ENCODE data around the gene NF2.

Gene NF2

GRCh38 chr22:29637181-29637580, 33.7 kb downstream of the NF2 start:
- H3K36me3 ChIP-seq (ENCODE audit: control insufficient read depth in 2 of 2, insufficient read depth in 2 of 2, low read length in 2 of 2): peaks cover 10 to 13% of the 10 kb centered on the region in 2 donors
- H3K9ac ChIP-seq (ENCODE audit: low read depth in 1 of 2, low read length in 2 of 2): no peak overlapping the region
- H3K27me3 ChIP-seq (ENCODE audit: control insufficient read depth in 2 of 2, insufficient read depth in 2 of 2, low read length in 2 of 2): no peaks in the 10 kb centered on the region
- no peaks in the 10 kb centered on the region for H3K9me3 ChIP-seq (ENCODE audit: control insufficient read depth in 2 of 2, low read length in 2 of 2)
- H3K4me1 ChIP-seq (ENCODE audit: control insufficient read depth in 2 of 2, insufficient read depth in 2 of 2, low read length in 2 of 2): peaks cover 4 to 5% of the 10 kb centered on the region in 2 donors
- no peak overlapping the region for H3K4me3 ChIP-seq (ENCODE audit: low read length in 2 of 2)
- H3K27ac ChIP-seq (ENCODE audit: low read depth in 2 of 2, low read length in 2 of 2): no peak overlapping the region

GRCh38 chr22:29638678-29639077, 35.2 kb downstream of the NF2 start:
- H3K36me3 ChIP-seq (ENCODE audit: control insufficient read depth in 2 of 2, insufficient read depth in 2 of 2, low read length in 2 of 2): peaks cover 12 to 16% of the 10 kb centered on the region in 2 donors
- no peaks in the 10 kb centered on the region for H3K27me3 ChIP-seq (ENCODE audit: control insufficient read depth in 2 of 2, insufficient read depth in 2 of 2, low read length in 2 of 2)

GRCh38 chr22:29639096-29639495, 35.7 kb downstream of the NF2 start:
- Histone ChIP-seq H3K4me3 (ENCODE audit: low read length in 2 of 2) (no peak overlapping the region), H3K4me1 (ENCODE audit: control insufficient read depth in 2 of 2, insufficient read depth in 2 of 2, low read length in 2 of 2) (peaks cover 4 to 5% of the 10 kb centered on the region in 2 donors), H3K9ac (ENCODE audit: low read depth in 1 of 2, low read length in 2 of 2) (no peak overlapping the region), H3K36me3 (ENCODE audit: control insufficient read depth in 2 of 2, insufficient read depth in 2 of 2, low read length in 2 of 2) (peaks cover 12 to 16% of the 10 kb centered on the region in 2 donors), H3K27me3 (ENCODE audit: control insufficient read depth in 2 of 2, insufficient read depth in 2 of 2, low read length in 2 of 2) (no peaks in the 10 kb centered on the region), H3K27ac (ENCODE audit: low read depth in 2 of 2, low read length in 2 of 2) (no peak overlapping the region), H3K9me3 (ENCODE audit: control insufficient read depth in 2 of 2, low read length in 2 of 2) (no peaks in the 10 kb centered on the region)

More at GRCh38 chr22:29638678-29639077, 35.2 kb downstream of the NF2 start:
- Histone ChIP-seq H3K27ac (ENCODE audit: low read depth in 2 of 2, low read length in 2 of 2) (no peak overlapping the region), H3K4me3 (ENCODE audit: low read length in 2 of 2) (no peak overlapping the region), H3K4me1 (ENCODE audit: control insufficient read depth in 2 of 2, insufficient read depth in 2 of 2, low read length in 2 of 2) (peaks cover 4 to 5% of the 10 kb centered on the region in 2 donors), H3K9ac (ENCODE audit: low read depth in 1 of 2, low read length in 2 of 2) (no peak overlapping the region), H3K9me3 (ENCODE audit: control insufficient read depth in 2 of 2, low read length in 2 of 2) (no peaks in the 10 kb centered on the region)

GRCh38 chr22:29641042-29641699, 37.7 kb downstream of the NF2 start:
- peaks cover 12 to 16% of the 10 kb centered on the region in 2 donors for H3K36me3 ChIP-seq (ENCODE audit: control insufficient read depth in 2 of 2, insufficient read depth in 2 of 2, low read length in 2 of 2)
- no peak overlapping the region for H3K27ac ChIP-seq (ENCODE audit: low read depth in 2 of 2, low read length in 2 of 2)
- H3K4me1 ChIP-seq (ENCODE audit: control insufficient read depth in 2 of 2, insufficient read depth in 2 of 2, low read length in 2 of 2): peaks cover 4 to 5% of the 10 kb centered on the region in 2 donors
- H3K9ac ChIP-seq (ENCODE audit: low read depth in 1 of 2, low read length in 2 of 2): no peak overlapping the region
- H3K27me3 ChIP-seq (ENCODE audit: control insufficient read depth in 2 of 2, insufficient read depth in 2 of 2, low read length in 2 of 2): no peaks in the 10 kb centered on the region
- H3K9me3 ChIP-seq (ENCODE audit: control insufficient read depth in 2 of 2, low read length in 2 of 2): no peaks in the 10 kb centered on the region
- no peak overlapping the region for H3K4me3 ChIP-seq (ENCODE audit: low read length in 2 of 2)

- Histone ChIP-seq H3K36me3 (ENCODE audit: control insufficient read depth in 2 of 2, insufficient read depth in 2 of 2, low read length in 2 of 2) (peaks cover 12 to 16% of the 10 kb centered on the region in 2 donors), H3K9me3 (ENCODE audit: control insufficient read depth in 2 of 2, low read length in 2 of 2) (no peaks in the 10 kb centered on the region), H3K4me3 (ENCODE audit: low read length in 2 of 2) (no peak overlapping the region), H3K9ac (ENCODE audit: low read depth in 1 of 2, low read length in 2 of 2) (no peak overlapping the region), H3K27ac (ENCODE audit: low read depth in 2 of 2, low read length in 2 of 2) (no peak overlapping the region), H3K4me1 (ENCODE audit: control insufficient read depth in 2 of 2, insufficient read depth in 2 of 2, low read length in 2 of 2) (peaks cover 4 to 5% of the 10 kb centered on the region in 2 donors), H3K27me3 (ENCODE audit: control insufficient read depth in 2 of 2, insufficient read depth in 2 of 2, low read length in 2 of 2) (no peaks in the 10 kb centered on the region)
These were observed 38.4 kb downstream of the NF2 start for GRCh38 chr22:29641700-29642330.

- Histone ChIP-seq H3K9me3 (ENCODE audit: control insufficient read depth in 2 of 2, low read length in 2 of 2) (no peaks in the 10 kb centered on the region), H3K36me3 (ENCODE audit: control insufficient read depth in 2 of 2, insufficient read depth in 2 of 2, low read length in 2 of 2) (peaks cover 12 to 14% of the 10 kb centered on the region in 2 donors), H3K9ac (ENCODE audit: low read depth in 1 of 2, low read length in 2 of 2) (no peak overlapping the region), H3K4me3 (ENCODE audit: low read length in 2 of 2) (no peak overlapping the region), H3K4me1 (ENCODE audit: control insufficient read depth in 2 of 2, insufficient read depth in 2 of 2, low read length in 2 of 2) (peaks cover 4 to 5% of the 10 kb centered on the region in 2 donors), H3K27ac (ENCODE audit: low read depth in 2 of 2, low read length in 2 of 2) (no peak overlapping the region), H3K27me3 (ENCODE audit: control insufficient read depth in 2 of 2, insufficient read depth in 2 of 2, low read length in 2 of 2) (no peaks in the 10 kb centered on the region)
These were observed 39.3 kb downstream of the NF2 start for GRCh38 chr22:29642694-29643093.

GRCh38 chr22:29647954-29648737, 44.7 kb downstream of the NF2 start:
- H3K9me3 ChIP-seq (ENCODE audit: control insufficient read depth in 2 of 2, low read length in 2 of 2): no peaks in the 10 kb centered on the region
- H3K9ac ChIP-seq (ENCODE audit: low read depth in 1 of 2, low read length in 2 of 2): no peak overlapping the region
- no peak overlapping the region for H3K4me3 ChIP-seq (ENCODE audit: low read length in 2 of 2)
- peaks cover 3 to 9% of the 10 kb centered on the region in 2 donors for H3K36me3 ChIP-seq (ENCODE audit: control insufficient read depth in 2 of 2, insufficient read depth in 2 of 2, low read length in 2 of 2)
- no peak overlapping the region for H3K27ac ChIP-seq (ENCODE audit: low read depth in 2 of 2, low read length in 2 of 2)
- no peaks in the 10 kb centered on the region for H3K4me1 ChIP-seq (ENCODE audit: control insufficient read depth in 2 of 2, insufficient read depth in 2 of 2, low read length in 2 of 2)
- H3K27me3 ChIP-seq (ENCODE audit: control insufficient read depth in 2 of 2, insufficient read depth in 2 of 2, low read length in 2 of 2): no peaks in the 10 kb centered on the region

- Histone ChIP-seq H3K27me3 (ENCODE audit: control insufficient read depth in 2 of 2, insufficient read depth in 2 of 2, low read length in 2 of 2) (no peaks in the 10 kb centered on the region), H3K4me1 (ENCODE audit: control insufficient read depth in 2 of 2, insufficient read depth in 2 of 2, low read length in 2 of 2) (no peaks in the 10 kb centered on the region), H3K9me3 (ENCODE audit: control insufficient read depth in 2 of 2, low read length in 2 of 2) (no peaks in the 10 kb centered on the region), H3K27ac (ENCODE audit: low read depth in 2 of 2, low read length in 2 of 2) (no peak overlapping the region), H3K4me3 (ENCODE audit: low read length in 2 of 2) (no peak overlapping the region), H3K36me3 (ENCODE audit: control insufficient read depth in 2 of 2, insufficient read depth in 2 of 2, low read length in 2 of 2) (peaks cover 8 to 13% of the 10 kb centered on the region in 2 donors), H3K9ac (ENCODE audit: low read depth in 1 of 2, low read length in 2 of 2) (no peak overlapping the region)
These were observed 46.9 kb downstream of the NF2 start for GRCh38 chr22:29650370-29650769.

- no peaks in the 10 kb centered on the region for H3K27me3 ChIP-seq (ENCODE audit: control insufficient read depth in 2 of 2, insufficient read depth in 2 of 2, low read length in 2 of 2)
- no peaks in the 10 kb centered on the region for H3K4me1 ChIP-seq (ENCODE audit: control insufficient read depth in 2 of 2, insufficient read depth in 2 of 2, low read length in 2 of 2)
- H3K36me3 ChIP-seq (ENCODE audit: control insufficient read depth in 2 of 2, insufficient read depth in 2 of 2, low read length in 2 of 2): peaks cover 8 to 13% of the 10 kb centered on the region in 2 donors
- no peak overlapping the region for H3K4me3 ChIP-seq (ENCODE audit: low read length in 2 of 2)
- no peak overlapping the region for H3K9ac ChIP-seq (ENCODE audit: low read depth in 1 of 2, low read length in 2 of 2)
- H3K27ac ChIP-seq (ENCODE audit: low read depth in 2 of 2, low read length in 2 of 2): no peak overlapping the region
- no peaks in the 10 kb centered on the region for H3K9me3 ChIP-seq (ENCODE audit: control insufficient read depth in 2 of 2, low read length in 2 of 2)
These were observed 48.2 kb downstream of the NF2 start for GRCh38 chr22:29651652-29652051.

- Histone ChIP-seq H3K27ac (ENCODE audit: low read depth in 2 of 2, low read length in 2 of 2) (no peak overlapping the region), H3K27me3 (ENCODE audit: control insufficient read depth in 2 of 2, insufficient read depth in 2 of 2, low read length in 2 of 2) (no peaks in the 10 kb centered on the region), H3K9ac (ENCODE audit: low read depth in 1 of 2, low read length in 2 of 2) (no peak overlapping the region), H3K4me3 (ENCODE audit: low read length in 2 of 2) (no peak overlapping the region), H3K36me3 (ENCODE audit: control insufficient read depth in 2 of 2, insufficient read depth in 2 of 2, low read length in 2 of 2) (peaks cover 5 to 20% of the 10 kb centered on the region in 2 donors), H3K4me1 (ENCODE audit: control insufficient read depth in 2 of 2, insufficient read depth in 2 of 2, low read length in 2 of 2) (no peaks in the 10 kb centered on the region), H3K9me3 (ENCODE audit: control insufficient read depth in 2 of 2, low read length in 2 of 2) (no peaks in the 10 kb centered on the region)
These were observed 51.0 kb downstream of the NF2 start for GRCh38 chr22:29654420-29654819.
